Activated effector memory CD4-positive, alpha-beta T cell treated with anti-CD3 and anti-CD28 coated beads, Interleukin-2, amount 50 U/mL, for 16 hours (primary cell): ENCODE data around the gene MYBL2.
"Not testable (repeated sequence)": the region's sequence is repeated elsewhere in the genome, so short reads cannot be mapped to it uniquely, and the experiment has no call there.

ENCODE experiments used
- DNase-seq: peaks from one replicate; pipeline ENCODE4 v3.0.0-alpha.2; 2020

MYBL2 gene

DNA sequence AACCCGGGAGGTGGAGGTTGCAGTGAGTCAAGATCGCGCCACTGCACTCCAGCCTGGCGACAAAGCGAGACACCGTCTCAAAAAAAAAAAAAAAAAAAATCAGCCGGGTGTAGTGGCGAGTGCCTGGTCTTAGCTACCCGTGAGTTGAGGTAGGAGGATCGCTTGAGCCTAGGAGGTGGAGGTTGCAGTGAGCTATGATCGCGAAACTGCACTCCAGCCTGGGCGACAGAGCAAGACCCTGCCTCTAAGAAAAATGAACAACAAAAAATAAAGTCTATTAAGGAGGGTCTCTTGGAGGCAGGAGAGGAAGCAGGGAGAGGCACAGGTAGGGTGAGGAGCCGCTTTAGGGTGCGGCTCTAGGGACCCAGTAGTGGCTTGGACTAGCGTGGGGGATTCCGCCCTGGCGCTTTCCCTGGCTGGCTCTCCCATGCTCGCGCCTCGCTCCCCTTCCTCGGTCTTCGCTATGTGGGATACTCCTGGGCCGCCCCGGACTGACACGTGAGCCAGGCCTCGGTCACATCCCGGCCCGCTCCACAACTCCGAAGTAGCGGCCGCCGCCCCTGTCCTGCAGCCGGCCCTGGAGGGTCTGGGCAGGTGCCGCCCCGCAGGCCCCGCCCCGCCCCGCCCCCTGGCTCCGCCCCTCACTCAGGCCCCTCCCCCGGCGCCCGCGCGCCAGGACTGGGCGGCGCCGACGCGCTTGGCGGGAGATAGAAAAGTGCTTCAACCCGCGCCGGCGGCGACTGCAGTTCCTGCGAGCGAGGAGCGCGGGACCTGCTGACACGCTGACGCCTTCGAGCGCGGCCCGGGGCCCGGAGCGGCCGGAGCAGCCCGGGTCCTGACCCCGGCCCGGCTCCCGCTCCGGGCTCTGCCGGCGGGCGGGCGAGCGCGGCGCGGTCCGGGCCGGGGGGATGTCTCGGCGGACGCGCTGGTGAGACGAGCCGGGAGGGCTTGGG, at the start of gene MYBL2:
Gene MYBL2, plus strand, starts transcription at position 739 of the 953 bp plus-strand sequence. Its CDS starts 170 bp downstream, at position 909.
- peak; percentile 90 for DNase-seq

DNA sequence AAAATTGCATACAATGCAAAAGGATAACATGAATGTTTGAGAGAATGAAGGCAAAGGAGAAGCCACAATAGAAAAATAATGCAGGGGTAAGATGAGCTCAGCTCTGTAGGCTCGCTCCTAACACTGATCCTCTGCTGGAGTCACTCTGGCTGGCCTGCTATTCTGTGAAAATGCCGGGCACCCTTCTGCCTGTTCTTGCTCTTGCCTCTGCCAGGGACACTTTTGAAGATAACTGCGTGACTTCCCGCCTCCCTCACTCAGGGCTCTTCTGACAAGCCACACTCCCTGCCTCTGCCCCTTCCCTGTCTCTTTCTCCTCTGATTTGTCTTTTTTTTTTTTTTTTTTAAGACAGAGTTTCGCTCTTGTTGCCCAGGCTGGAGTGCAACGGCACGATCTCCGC, 35.3 kb upstream of the MYBL2 start:
- no peak for DNase-seq

- no peak for DNase-seq
These were observed 30.5 kb upstream of the MYBL2 start for GRCh38 chr20:43636429-43636828.

DNA sequence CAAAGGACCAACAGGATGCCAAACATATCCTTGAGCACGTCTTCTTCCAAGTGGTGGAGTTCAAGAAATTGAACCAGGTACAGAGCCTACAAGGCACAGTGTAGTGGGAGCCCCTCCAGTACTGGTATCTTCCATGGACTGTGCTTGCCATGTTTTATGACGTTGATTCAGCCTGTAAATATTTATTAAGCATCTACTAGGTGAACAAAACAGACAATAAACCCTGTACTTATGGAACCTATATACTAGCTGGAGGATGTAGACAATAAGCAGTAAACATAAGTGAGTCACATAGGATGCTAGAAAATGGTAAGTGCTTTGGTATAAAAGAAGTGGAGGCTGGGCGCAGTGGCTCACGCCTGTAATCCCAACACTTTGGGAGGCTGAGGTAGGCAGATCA, 24.4 kb upstream of the MYBL2 start:
- DNase-seq, result no peak

- no peak for DNase-seq
These were observed 15.9 kb upstream of the MYBL2 start for GRCh38 chr20:43650997-43651525.

GRCh38 chr20:43651650-43652184, 15.2 kb upstream of the MYBL2 start:
- not testable (repeated sequence) for DNase-seq

- peak; percentile 21 for DNase-seq
These were observed 12.9 kb upstream of the MYBL2 start for GRCh38 chr20:43653966-43654365.

DNA sequence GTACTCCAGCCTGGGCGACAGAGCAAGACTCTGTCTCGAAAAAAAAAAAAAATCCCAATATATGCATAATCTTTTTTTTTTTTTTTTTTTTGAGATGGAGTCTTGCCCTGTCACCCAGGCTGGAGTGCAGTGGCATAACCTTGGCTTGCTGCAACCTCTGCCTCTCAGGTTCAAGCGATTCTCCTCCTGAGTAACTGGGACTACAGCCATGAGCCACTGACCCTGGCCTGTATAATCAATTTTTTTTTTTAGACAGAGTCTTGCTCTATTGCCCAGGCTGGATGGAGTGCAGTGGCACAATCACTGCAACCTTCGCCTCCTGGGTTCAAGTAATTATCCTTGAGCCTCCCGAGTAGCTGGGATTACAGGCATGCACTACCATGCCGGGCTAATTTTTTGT, 11.7 kb upstream of the MYBL2 start:
- peak; percentile 27 for DNase-seq

DNA sequence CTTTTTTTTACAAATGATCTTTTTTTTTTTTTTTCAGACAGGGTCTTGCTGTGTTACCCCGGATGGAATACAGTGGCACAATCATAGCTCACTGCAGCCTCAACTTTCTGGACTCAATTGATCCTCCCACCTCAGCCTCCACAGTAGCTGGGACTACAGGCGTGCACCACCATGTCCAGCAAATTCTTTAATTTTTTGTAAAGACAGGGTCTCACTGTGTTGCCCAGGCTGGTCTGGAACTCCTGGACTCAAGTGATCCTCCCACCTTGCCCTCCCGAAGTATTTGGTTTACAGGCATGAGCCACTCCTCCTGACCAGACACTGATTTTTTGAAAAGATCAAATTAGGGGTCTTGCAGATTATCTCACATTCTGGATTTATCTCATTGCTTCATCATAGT, 11.0 kb upstream of the MYBL2 start:
- DNase-seq, result peak; percentile 8

- DNase-seq, result peak; percentile 75
These were observed 8.7 kb upstream of the MYBL2 start for GRCh38 chr20:43658069-43658722.

DNA sequence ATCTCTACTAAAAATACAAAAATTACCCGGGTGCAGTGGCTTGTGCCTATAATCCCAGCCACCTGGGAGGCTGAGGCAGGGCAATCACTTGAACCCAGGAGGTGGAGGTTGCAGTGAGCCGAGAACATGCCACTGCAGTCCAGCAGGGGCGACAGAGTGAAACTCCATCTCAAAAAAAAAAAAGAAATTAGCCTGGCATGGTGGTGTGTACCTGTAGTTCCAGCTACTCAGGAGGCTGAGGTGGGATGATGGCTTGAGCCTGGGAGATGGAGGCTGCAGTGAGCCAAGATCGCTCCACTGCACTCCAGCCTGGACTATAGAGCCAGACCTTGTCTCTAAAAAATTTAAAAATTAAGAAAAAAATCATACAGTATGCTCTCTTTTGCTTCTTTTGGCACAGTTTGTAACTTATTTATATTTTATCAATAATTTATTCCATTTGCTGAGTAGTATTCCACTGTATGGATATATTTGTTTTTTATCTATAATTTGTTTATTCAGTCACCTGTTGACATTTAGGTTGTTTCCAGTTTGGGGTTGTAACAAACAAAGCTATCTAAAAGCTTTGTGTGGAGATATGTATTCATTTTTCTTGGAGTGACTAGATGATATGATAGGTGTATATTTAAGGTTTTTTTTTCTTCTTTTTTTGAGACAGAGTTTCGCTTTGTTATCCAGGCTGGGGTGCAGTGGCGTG, 8.0 kb upstream of the MYBL2 start:
- peak; percentile 50 for DNase-seq

- DNase-seq, result no peak
These were observed 3.8 kb upstream of the MYBL2 start for GRCh38 chr20:43662943-43663655.

- DNase-seq, result no peak
These were observed 1.3 kb upstream of the MYBL2 start for GRCh38 chr20:43665466-43666176.

- DNase-seq, result peak; percentile 61
These were observed 623 bp downstream of the MYBL2 start for GRCh38 chr20:43667341-43668132.

GRCh38 chr20:43669332-43669731, 2.4 kb downstream of the MYBL2 start:
- DNase-seq, result no peak

GRCh38 chr20:43670423-43670822, 3.5 kb downstream of the MYBL2 start:
- no peak for DNase-seq

DNA sequence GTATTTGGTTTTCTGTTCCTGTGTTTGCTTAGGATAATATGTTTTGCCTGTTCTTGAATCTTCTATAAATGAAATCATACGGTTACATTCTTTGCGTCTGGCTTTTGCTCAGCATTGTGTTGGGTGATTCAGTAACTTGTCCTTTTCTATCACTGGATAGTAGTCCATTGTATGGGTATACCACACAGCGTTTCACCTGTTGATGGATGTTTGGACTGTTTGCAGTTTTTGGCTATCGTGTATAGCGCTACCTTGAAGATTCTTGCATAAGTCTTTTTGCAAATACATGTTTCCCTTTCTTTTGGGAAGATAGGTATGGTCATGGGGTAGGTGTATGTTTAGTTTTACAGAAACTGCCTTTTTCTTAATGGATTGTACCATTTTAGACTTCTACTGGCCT, 9.5 kb downstream of the MYBL2 start:
- no peak for DNase-seq

- DNase-seq, result no peak
These were observed 14.1 kb downstream of the MYBL2 start for GRCh38 chr20:43680981-43681380.

GRCh38 chr20:43681468-43681942, 14.6 kb downstream of the MYBL2 start:
- DNase-seq, result no peak

GRCh38 chr20:43681991-43682410, 15.1 kb downstream of the MYBL2 start:
- no peak for DNase-seq

DNA sequence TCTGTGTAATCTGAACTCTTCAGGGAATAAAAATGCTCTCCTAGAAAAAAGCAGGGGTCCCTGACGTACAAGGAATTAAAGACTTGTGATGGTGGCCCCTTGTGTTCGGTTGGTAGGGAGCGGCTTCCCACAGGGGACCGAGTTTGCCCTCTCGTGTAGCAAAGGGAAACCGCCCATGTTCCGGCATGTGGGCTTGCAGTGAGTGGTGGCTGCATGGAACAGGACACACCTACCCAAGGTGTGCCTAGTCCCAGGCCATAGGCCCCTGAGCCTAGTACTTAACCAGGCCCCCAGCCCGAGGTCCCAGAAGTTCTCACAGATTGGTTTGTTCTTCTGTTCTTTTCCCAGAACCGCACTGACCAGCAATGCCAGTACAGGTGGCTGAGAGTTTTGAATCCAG, 15.5 kb downstream of the MYBL2 start:
- no peak for DNase-seq
